Fibroblast of lung (primary cell): Measurements from ENCODE around the gene WDR89. TPM values are rescaled to one million over a fixed set of nuclear protein-coding genes. Genes with fewer than 3 reads are reported as not detected.

ENCODE experiments used
- DNase-seq, 2 donors: peaks; one replicate each; pipeline versions ENCODE4 v3.0.0 to v3.0.0-alpha.2; 2010; ENCODE audit warnings: low read depth in 2 of 2
- H2AFZ ChIP-seq: 2 replicates; pipeline ENCODE4 v1.5.1; 2012; ENCODE audit warnings: low read length, control low read depth, inconsistent platforms
- H3K27ac ChIP-seq: 2 replicates; pipeline ENCODE4 v1.5.1; 2011; ENCODE audit warnings: low read length, control low read depth; ENCODE audit not compliant: insufficient read depth
- H3K27me3 ChIP-seq: 2 replicates; pipeline ENCODE4 v1.5.1; 2011; ENCODE audit warnings: mild to moderate bottlenecking, low read length; ENCODE audit not compliant: control insufficient read depth, insufficient read depth
- H3K36me3 ChIP-seq: 2 replicates; pipeline ENCODE4 v1.5.1; 2011; ENCODE audit warnings: low read length; ENCODE audit not compliant: control insufficient read depth, insufficient read depth
- H3K4me1 ChIP-seq: 2 replicates; pipeline ENCODE4 v1.5.1; 2011; ENCODE audit warnings: low read length; ENCODE audit not compliant: control insufficient read depth, insufficient read depth; ENCODE audit errors: extremely low read depth
- H3K4me2 ChIP-seq: 2 replicates; pipeline ENCODE4 v1.5.1; 2011; ENCODE audit warnings: low read length, control low read depth; ENCODE audit not compliant: insufficient read depth; ENCODE audit errors: extremely low read depth
- H3K4me3 ChIP-seq, 4 experiments: fragments of 200-600 bp in 1 of 4; sonication (generic) in 1 of 4; replicated peaks in 1 of 4; 2 replicates each; pipeline ENCODE4 v1.5.1; 2011 to 2016; ENCODE audit warnings: low read length in 4 of 4, low read depth in 3 of 4, mild to moderate bottlenecking in 3 of 4, control low read depth in 2 of 4, inconsistent platforms in 1 of 4, mixed read lengths in 1 of 4; ENCODE audit not compliant: insufficient read depth in 1 of 4; ENCODE audit errors: control extremely low read depth in 1 of 4
- H3K79me2 ChIP-seq: 2 replicates; pipeline ENCODE4 v1.5.1; 2012; ENCODE audit warnings: mild to moderate bottlenecking, low read length, inconsistent platforms; ENCODE audit not compliant: control insufficient read depth, insufficient read depth
- H3K9ac ChIP-seq: 2 replicates; pipeline ENCODE4 v1.5.1; 2011; ENCODE audit warnings: mild to moderate bottlenecking, low read length, control low read depth; ENCODE audit not compliant: insufficient read depth
- H3K9me3 ChIP-seq: 2 replicates; pipeline ENCODE4 v1.5.1; 2012; ENCODE audit warnings: low read depth, low read length; ENCODE audit not compliant: control insufficient read depth, insufficient read depth
- H4K20me1 ChIP-seq: 2 replicates; pipeline ENCODE4 v1.5.1; 2011; ENCODE audit warnings: low read length; ENCODE audit not compliant: control insufficient read depth, insufficient read depth; ENCODE audit errors: extremely low read depth
- CTCF ChIP-seq, 2 donors: IDR thresholded peaks in 1 of 2; conservative IDR thresholded peaks in 1 of 2; 1 replicate in 1 of 2; 2 replicates in 1 of 2; pipeline ENCODE4 v1.5.1; 2011 to 2012; ENCODE audit warnings: low read length in 2 of 2, control low read depth in 1 of 2, inconsistent platforms in 1 of 2, low read depth in 1 of 2, mild to moderate bottlenecking in 1 of 2
- EZH2 ChIP-seq: IDR thresholded peaks from 2 replicates; pipeline ENCODE4 v1.5.1; 2012; ENCODE audit warnings: low read length, control low read depth, mild to moderate bottlenecking; ENCODE audit errors: missing control alignments
- polyA plus RNA-seq, 2 donors: library from polyadenylated mRNA; depleted of rRNA in 1 of 2; stranded (reverse) in 1 of 2; unstranded in 1 of 2; fragments of >200 nt; gene quantifications; 2 replicates each; pipeline ENCODE4 v1.2.1, GENCODE V29; 2011 to 2012; ENCODE audit warnings: missing spikeins in 1 of 2
- total RNA-seq: library from RNA; depleted of rRNA; stranded (reverse); fragments of >200 nt; gene quantifications from 2 replicates; pipeline ENCODE4 v1.2.1, GENCODE V29; 2014

WDR89 gene
- total and polyA plus RNA-seq, 2 donors (not counting 1 experiment from before 2014, with no cell fraction given), result 7.7 to 11.1 TPM

- no peak overlapping the region for H3K27ac ChIP-seq
- no peaks in the 10 kb centered on the region for H3K4me1 ChIP-seq
- H3K27me3 ChIP-seq, result no peaks in the 10 kb centered on the region
- no peak for DNase-seq
- H3K4me2 ChIP-seq, result no peak overlapping the region
- H3K9me3 ChIP-seq, result no peaks in the 10 kb centered on the region
- no peaks in the 10 kb centered on the region for H3K36me3 ChIP-seq
- H3K79me2 ChIP-seq, result no peaks in the 10 kb centered on the region
- H3K9ac ChIP-seq, result no peak overlapping the region
- no peaks in the 10 kb centered on the region for H4K20me1 ChIP-seq
- TF ChIP-seq CTCF (conservative IDR thresholded peaks at IDR 0.05 in 1 of 2, IDR thresholded peaks at IDR 0.05 in 1 of 2; ENCODE audit: low read depth in 1 of 2, low read length in 2 of 2) (no peak), EZH2 (no peak)
- H3K4me3 ChIP-seq, result no peak overlapping the region
- no peak overlapping the region for H2AFZ ChIP-seq
Observed at GRCh38 chr14:63656194-63656593, 14.5 kb upstream of the WDR89 start.

GRCh38 chr14:63654936-63655335 lies 13.3 kb upstream of the WDR89 start:
- Histone ChIP-seq H3K4me1 (no peaks in the 10 kb centered on the region), H4K20me1 (no peaks in the 10 kb centered on the region), H3K36me3 (no peaks in the 10 kb centered on the region), H3K79me2 (no peaks in the 10 kb centered on the region), H3K4me3 (no peak overlapping the region), H3K9ac (no peak overlapping the region), H3K9me3 (no peaks in the 10 kb centered on the region), H3K4me2 (no peak overlapping the region), H3K27ac (no peak overlapping the region), H2AFZ (no peak overlapping the region), H3K27me3 (no peaks in the 10 kb centered on the region)
- DNase-seq, result no peak
- TF ChIP-seq EZH2 (no peak), CTCF (conservative IDR thresholded peaks at IDR 0.05 in 1 of 2, IDR thresholded peaks at IDR 0.05 in 1 of 2; ENCODE audit: low read depth in 1 of 2, low read length in 2 of 2) (no peak)

GRCh38 chr14:63654346-63654745 lies 12.7 kb upstream of the WDR89 start:
- Histone ChIP-seq H3K4me2 (no peak overlapping the region), H4K20me1 (no peaks in the 10 kb centered on the region), H2AFZ (no peak overlapping the region), H3K4me3 (no peak overlapping the region), H3K9ac (no peak overlapping the region), H3K27ac (no peak overlapping the region), H3K27me3 (no peaks in the 10 kb centered on the region), H3K9me3 (no peaks in the 10 kb centered on the region), H3K36me3 (no peaks in the 10 kb centered on the region), H3K79me2 (no peaks in the 10 kb centered on the region), H3K4me1 (no peaks in the 10 kb centered on the region)
- peak in 1 of 2 donors; percentile 54 for DNase-seq
- TF ChIP-seq CTCF (conservative IDR thresholded peaks at IDR 0.05 in 1 of 2, IDR thresholded peaks at IDR 0.05 in 1 of 2; ENCODE audit: low read depth in 1 of 2, low read length in 2 of 2), result no peak
